AG10803 (cell line): ENCODE results near the gene MED12L.

Source experiments
- DNase-seq: peaks from one replicate; pipeline ENCODE4 v3.0.0; 2010; ENCODE audit warnings: low read depth
- H3K4me3 ChIP-seq: 2 replicates; pipeline ENCODE4 v1.5.1; 2011; ENCODE audit warnings: mild to moderate bottlenecking, low read length, control low read depth
- TF ChIP-seq, protein P1 (sequence below): conservative IDR thresholded peaks from 2 replicates; pipeline ENCODE4 v1.5.1; 2011; ENCODE audit warnings: mild to moderate bottlenecking, low read length, control low read depth, inconsistent platforms

Gene MED12L

DNA sequence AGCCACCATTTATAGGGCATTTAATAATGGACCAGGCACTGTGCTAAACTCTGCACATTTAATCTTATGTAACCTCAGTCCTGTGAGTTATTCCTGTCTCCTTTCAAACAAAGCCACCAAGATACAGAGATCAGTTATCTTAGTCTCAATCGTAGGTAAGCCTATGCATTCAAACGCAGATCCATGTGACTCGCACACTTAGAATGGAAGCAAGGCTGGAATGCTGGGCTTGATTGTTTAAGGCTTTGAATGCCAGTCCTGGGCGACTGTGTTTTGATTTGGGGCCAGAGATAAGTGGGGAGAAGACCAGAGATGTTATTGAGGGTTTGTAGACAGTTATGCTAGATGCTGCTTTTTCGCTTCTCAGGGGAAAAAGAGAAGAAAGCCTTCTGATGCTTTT lies 22.2 kb downstream of the MED12L start:
- H3K4me3 ChIP-seq = no peak overlapping the region
- DNase-seq = no peak
- TF ChIP-seq, protein P1, sequence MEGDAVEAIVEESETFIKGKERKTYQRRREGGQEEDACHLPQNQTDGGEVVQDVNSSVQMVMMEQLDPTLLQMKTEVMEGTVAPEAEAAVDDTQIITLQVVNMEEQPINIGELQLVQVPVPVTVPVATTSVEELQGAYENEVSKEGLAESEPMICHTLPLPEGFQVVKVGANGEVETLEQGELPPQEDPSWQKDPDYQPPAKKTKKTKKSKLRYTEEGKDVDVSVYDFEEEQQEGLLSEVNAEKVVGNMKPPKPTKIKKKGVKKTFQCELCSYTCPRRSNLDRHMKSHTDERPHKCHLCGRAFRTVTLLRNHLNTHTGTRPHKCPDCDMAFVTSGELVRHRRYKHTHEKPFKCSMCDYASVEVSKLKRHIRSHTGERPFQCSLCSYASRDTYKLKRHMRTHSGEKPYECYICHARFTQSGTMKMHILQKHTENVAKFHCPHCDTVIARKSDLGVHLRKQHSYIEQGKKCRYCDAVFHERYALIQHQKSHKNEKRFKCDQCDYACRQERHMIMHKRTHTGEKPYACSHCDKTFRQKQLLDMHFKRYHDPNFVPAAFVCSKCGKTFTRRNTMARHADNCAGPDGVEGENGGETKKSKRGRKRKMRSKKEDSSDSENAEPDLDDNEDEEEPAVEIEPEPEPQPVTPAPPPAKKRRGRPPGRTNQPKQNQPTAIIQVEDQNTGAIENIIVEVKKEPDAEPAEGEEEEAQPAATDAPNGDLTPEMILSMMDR = no peak

GRCh38 chr3:151109286-151109800 lies 23.9 kb downstream of the MED12L start:
- TF ChIP-seq, protein P1 = no peak
- DNase-seq = no peak
- no peak overlapping the region for H3K4me3 ChIP-seq

DNA sequence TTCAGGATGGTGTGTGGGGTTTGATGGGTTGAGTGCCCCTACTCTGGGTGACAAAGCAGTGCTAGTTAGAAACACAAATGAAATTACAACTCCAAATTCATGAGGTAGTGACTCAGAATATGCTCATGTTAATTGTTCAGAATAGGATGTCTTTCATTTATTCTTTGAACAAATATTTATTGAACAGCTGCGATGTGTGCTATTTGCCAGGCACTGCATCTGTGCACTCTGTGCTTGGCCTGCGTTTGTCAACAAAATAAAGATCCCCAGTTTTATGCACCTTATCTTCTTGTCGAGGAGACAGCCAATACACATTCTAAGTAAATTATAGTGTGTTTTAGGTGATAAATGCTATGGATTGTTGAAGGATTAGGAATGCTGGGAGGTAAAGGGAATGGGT lies 27.3 kb downstream of the MED12L start:
- TF ChIP-seq, protein P1 = no peak
- H3K4me3 ChIP-seq = no peak overlapping the region
- no peak for DNase-seq

GRCh38 chr3:151113343-151113742 lies 27.9 kb downstream of the MED12L start:
- TF ChIP-seq, protein P1 = no peak
- DNase-seq = no peak
- H3K4me3 ChIP-seq = no peak overlapping the region

- TF ChIP-seq, protein P1 = no peak
- H3K4me3 ChIP-seq = no peak overlapping the region
- no peak for DNase-seq
Measured at GRCh38 chr3:151117047-151117446, 31.6 kb downstream of the MED12L start.

GRCh38 chr3:151119188-151119587 lies 33.7 kb downstream of the MED12L start:
- TF ChIP-seq, protein P1 = no peak
- DNase-seq = no peak
- H3K4me3 ChIP-seq = no peak overlapping the region

- no peak for DNase-seq
- TF ChIP-seq, protein P1 = no peak
Measured at GRCh38 chr3:151120409-151120808, 34.9 kb downstream of the MED12L start.

More at GRCh38 chr3:151120409-151120808, 34.9 kb downstream of the MED12L start:
- no peak overlapping the region for H3K4me3 ChIP-seq
